ENCODE results near the gene PRSS16. TPM values are rescaled to one million over a fixed set of nuclear protein-coding genes. Genes with fewer than 3 reads are reported as not detected.
A peak's percentile ranks its signal among the peaks of the same experiment; 100 is the strongest.

Gene PRSS16
- total RNA-seq, 6 donors from 2014 or later: 11.9 to 21.0 (median 14.6) TPM

DNA sequence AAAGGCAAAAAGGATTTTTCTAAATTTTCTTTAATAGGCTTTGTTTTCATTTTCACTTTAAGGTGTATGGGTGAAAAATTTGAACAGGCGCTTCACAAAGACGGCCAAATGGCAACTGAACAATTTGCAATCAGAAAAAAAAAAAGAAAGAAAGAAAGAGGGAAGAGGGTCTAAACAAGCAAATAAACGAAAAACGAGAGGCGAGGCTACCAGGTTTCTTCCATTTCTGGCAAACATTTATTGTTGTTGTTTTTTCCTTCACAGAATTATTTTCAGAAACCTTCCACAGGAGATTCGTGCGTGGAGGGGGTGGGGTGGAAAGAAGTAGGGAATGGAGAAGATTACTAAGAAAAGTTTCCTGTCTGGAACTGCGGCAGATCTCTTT, 40.2 kb downstream of the PRSS16 start:
- ATAC-seq (ENCODE audit: low FRiP score in 2 of 2) (no peak), DNase-seq (no peak)
- Histone ChIP-seq H3K9me3 (peaks cover 0 to 25% (median 21%) of the 10 kb centered on the region in 4 donors), H3K36me3 (no peaks in the 10 kb centered on the region), H3K4me3 (no peak overlapping the region), H3K27me3 (peaks cover 0 to 57% (median 11%) of the 10 kb centered on the region in 4 donors), H3K27ac (no peak overlapping the region), H3K4me1 (peaks cover 0 to 2% (median 0%) of the 10 kb centered on the region in 4 donors)
- 13 to 18% methylated on average over 8 of the region's 8 CpGs for WGBS, 2 donors
- TF ChIP-seq, protein P1, sequence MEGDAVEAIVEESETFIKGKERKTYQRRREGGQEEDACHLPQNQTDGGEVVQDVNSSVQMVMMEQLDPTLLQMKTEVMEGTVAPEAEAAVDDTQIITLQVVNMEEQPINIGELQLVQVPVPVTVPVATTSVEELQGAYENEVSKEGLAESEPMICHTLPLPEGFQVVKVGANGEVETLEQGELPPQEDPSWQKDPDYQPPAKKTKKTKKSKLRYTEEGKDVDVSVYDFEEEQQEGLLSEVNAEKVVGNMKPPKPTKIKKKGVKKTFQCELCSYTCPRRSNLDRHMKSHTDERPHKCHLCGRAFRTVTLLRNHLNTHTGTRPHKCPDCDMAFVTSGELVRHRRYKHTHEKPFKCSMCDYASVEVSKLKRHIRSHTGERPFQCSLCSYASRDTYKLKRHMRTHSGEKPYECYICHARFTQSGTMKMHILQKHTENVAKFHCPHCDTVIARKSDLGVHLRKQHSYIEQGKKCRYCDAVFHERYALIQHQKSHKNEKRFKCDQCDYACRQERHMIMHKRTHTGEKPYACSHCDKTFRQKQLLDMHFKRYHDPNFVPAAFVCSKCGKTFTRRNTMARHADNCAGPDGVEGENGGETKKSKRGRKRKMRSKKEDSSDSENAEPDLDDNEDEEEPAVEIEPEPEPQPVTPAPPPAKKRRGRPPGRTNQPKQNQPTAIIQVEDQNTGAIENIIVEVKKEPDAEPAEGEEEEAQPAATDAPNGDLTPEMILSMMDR (IDR thresholded peaks at IDR 0.05): no peak
- no peak for TF ChIP-seq POLR2AphosphoS5 (IDR thresholded peaks at IDR 0.05)
- no peak for TF ChIP-seq EP300 (IDR thresholded peaks at IDR 0.05)
- TF ChIP-seq POLR2A (IDR thresholded peaks at IDR 0.05): no peak

DNA sequence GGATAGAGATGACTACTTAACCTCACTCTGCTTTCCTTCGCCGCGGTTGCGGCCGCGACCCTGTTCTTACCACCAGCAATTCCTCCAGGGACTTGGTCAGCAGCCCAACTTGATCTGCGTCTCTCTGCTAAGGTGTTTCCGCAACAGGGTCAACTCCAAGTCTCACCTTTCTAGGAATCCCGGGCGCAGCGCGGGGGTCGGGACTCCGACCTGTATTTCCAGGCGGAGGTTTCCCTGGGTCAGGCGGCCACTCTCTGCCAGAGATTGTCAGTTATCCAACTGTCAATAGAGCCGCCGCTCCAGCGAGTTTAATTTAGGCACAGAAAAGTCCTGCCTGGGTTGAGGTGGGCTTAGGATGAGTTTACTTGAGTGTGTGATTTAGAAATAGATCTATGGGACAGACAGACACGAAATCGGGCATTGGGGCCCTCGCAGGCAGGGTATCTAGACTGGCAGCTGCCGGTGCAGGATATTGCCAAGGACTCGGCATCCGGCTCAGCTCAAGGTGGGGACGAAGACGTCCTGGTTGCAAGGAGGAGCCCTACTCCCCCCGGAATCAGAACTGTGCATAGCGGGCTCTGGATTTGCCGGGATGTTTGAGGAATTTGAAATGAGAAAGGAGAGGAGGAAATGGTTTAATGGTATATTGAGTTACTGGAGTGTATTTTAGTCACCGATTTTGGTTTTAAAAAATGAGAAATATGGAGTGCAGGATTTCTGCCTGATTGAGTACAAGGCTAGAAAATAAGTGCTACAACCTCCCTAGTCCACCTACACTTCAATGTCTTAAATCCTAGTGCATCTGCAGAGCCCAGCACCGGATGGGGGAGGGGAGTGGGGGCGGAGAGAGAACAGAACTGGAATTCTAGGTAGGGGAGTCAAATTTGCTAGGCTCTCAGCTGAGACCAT, 40.9 kb downstream of the PRSS16 start:
- TF ChIP-seq EP300 (IDR thresholded peaks at IDR 0.05) (no peak), POLR2A (IDR thresholded peaks at IDR 0.05) (no peak), POLR2AphosphoS5 (IDR thresholded peaks at IDR 0.05) (no peak)
- TF ChIP-seq, protein P1 (IDR thresholded peaks at IDR 0.05): no peak
- DNase-seq (peak in 1 of 2 donors; percentile 48), ATAC-seq (ENCODE audit: low FRiP score in 2 of 2) (no peak)
- WGBS, 2 donors: 3 to 6% methylated on average over 22 to 33 of the region's 33 CpGs
- H3K27me3 ChIP-seq: peaks cover 0 to 52% (median 11%) of the 10 kb centered on the region in 4 donors
- H3K36me3 ChIP-seq: no peaks in the 10 kb centered on the region
- H3K4me1 ChIP-seq: peaks cover 0 to 2% (median 0%) of the 10 kb centered on the region in 4 donors
- no peak overlapping the region for H3K4me3 ChIP-seq
- no peak overlapping the region for H3K27ac ChIP-seq
- peaks cover 0 to 22% (median 18%) of the 10 kb centered on the region in 4 donors for H3K9me3 ChIP-seq

DNA sequence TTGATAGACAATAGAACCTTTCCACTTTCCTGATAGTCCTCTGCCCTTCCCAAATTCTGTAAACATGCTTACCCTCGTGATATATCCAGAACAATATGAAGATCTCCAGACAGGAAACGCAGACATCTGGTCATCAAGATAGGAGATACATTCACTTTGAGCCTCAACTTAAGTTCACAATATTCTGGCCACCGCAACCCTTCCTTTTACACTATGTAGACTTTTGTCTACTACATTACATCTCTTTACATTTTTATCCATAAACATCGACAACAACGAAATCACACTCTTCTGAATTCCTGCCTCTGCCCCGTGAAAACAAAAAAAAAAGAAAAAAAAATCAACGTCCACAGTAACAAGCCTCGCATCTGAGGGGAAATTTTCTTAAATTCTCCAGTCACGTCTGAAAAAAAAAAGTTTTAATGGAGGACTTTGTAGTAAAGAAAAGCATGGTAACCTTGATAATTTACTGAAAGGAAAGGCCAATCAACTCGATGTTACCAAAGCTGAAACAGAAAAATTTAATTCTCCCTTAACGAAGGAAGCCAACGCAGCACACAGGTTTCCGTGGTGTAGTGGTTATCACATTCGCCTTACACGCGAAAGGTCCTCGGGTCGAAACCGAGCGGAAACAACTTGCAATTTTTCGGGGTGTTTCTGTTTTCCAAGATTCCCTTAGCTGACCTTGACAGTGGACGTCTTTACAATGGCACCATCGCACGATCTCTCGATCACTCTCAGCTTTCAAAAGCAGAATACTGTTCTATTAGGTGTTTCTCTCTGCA, 42.8 kb downstream of the PRSS16 start:
- H3K27me3 ChIP-seq: peaks cover 0 to 47% (median 15%) of the 10 kb centered on the region in 4 donors
- peaks cover 0 to 20% (median 18%) of the 10 kb centered on the region in 4 donors for H3K9me3 ChIP-seq
- H3K36me3 ChIP-seq: no peaks in the 10 kb centered on the region
- ATAC-seq (ENCODE audit: low FRiP score in 2 of 2) (no peak), DNase-seq (no peak)
- TF ChIP-seq, protein P1 (IDR thresholded peaks at IDR 0.05): no peak
- TF ChIP-seq EP300 (IDR thresholded peaks at IDR 0.05): no peak
- no peak for TF ChIP-seq POLR2AphosphoS5 (IDR thresholded peaks at IDR 0.05)
- TF ChIP-seq POLR2A (IDR thresholded peaks at IDR 0.05): no peak
- no peak overlapping the region for H3K4me3 ChIP-seq
- H3K4me1 ChIP-seq: peaks cover 0 to 2% (median 0%) of the 10 kb centered on the region in 4 donors
- 7 to 11% methylated on average over 25 of the region's 25 CpGs for WGBS, 2 donors
- no peak overlapping the region for H3K27ac ChIP-seq

DNA sequence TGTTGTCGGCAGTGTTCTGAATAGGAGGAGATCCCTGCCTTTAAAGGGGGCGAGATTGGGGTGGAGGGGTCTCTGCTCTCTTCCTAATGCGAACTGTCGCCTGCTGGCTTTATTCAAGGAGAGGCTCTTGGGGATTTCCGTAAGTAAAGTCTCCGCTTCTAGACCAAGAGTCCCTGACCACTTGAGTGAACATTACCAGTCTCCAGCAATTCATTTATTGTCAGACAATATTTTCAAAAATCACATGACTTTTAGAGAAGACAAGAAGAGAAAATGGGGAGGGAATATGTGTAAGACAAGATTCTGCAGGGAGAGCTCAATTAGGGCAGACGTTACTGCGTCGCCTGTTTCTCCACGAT, 43.3 kb downstream of the PRSS16 start:
- Histone ChIP-seq H3K4me1 (peaks cover 0 to 2% (median 0%) of the 10 kb centered on the region in 4 donors), H3K27ac (no peak overlapping the region), H3K4me3 (no peak overlapping the region), H3K36me3 (no peaks in the 10 kb centered on the region), H3K27me3 (peaks cover 0 to 49% (median 18%) of the 10 kb centered on the region in 4 donors), H3K9me3 (peaks cover 0 to 20% (median 18%) of the 10 kb centered on the region in 4 donors)
- TF ChIP-seq POLR2AphosphoS5 (IDR thresholded peaks at IDR 0.05): no peak
- TF ChIP-seq, protein P1 (IDR thresholded peaks at IDR 0.05): no peak
- TF ChIP-seq EP300 (IDR thresholded peaks at IDR 0.05): no peak
- no peak for TF ChIP-seq POLR2A (IDR thresholded peaks at IDR 0.05)
- WGBS, 2 donors: 14 to 27% methylated on average over 10 of the region's 10 CpGs
- no peak for ATAC-seq (ENCODE audit: low FRiP score in 2 of 2)
- DNase-seq: no peak
